Measurements from ENCODE around the gene MMS22L. TPM values are rescaled to one million over a fixed set of nuclear protein-coding genes. Genes with fewer than 3 reads are reported as not detected.

MMS22L gene
- total and polyA plus RNA-seq, 10 of the 15 experiments (the other 5 are each of a cell fraction or from before 2014, with no cell fraction given): 5.0 to 33.9 (median 18.7) TPM

DNA sequence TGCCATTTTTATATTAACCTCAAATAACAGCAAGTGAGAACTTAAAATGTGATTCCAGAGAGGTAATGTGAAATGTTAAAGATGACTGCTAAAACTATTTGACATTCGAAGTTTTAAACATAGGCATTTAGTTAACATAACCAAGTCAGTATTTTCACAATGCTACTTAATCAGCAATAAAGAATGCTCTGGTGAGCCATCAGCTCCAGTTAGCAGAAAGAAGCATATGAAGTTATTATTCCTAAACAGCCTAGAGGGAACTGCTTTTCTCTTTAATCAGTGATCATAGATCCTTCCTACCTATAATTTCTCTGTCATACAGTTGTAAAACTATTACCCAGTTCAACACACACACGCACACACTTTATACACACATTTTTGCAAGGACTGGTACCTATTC is 60.1 kb downstream of the MMS22L start:
- in situ Hi-C loops (cut with MboI): no loop called here
- 97% methylated on average over 2 of the region's 2 CpGs for WGBS (ENCODE audit: insufficient coverage, insufficient replicate concordance, low lambda C conversion rate, missing lambda C conversion rate)

More for the DNA sequence above, 60.1 kb downstream of the MMS22L start:
- 0 out of 4 replicates have a peak, but pooled peaks cover 0 to 2% of the 10 kb centered on the region in 2 experiments for H3K36me3 ChIP-seq (ENCODE audit: control insufficient read depth in 2 of 2, insufficient read depth in 2 of 2, low read length in 1 of 2)
- no peaks in the 10 kb centered on the region for H3K27me3 ChIP-seq (replicated peaks in 1 of 2; ENCODE audit: control insufficient read depth in 2 of 2, insufficient read depth in 2 of 2, low read length in 1 of 2)
- TF ChIP-seq JUND (IDR thresholded peaks at IDR 0.05; ENCODE audit: low read depth, low read length) (no peak), EGR1 (IDR thresholded peaks at IDR 0.05; ENCODE audit: borderline replicate concordance in 1 of 2, low read depth in 2 of 2, low read length in 2 of 2) (no peak), FOS (IDR thresholded peaks at IDR 0.05; ENCODE audit: borderline replicate concordance, extremely low read depth, insufficient read length) (no peak), SIN3A (IDR thresholded peaks at IDR 0.05; ENCODE audit: low read depth, low read length) (no peak), RB1 (IDR thresholded peaks at IDR 0.05; ENCODE audit: borderline replicate concordance) (no peak), RCOR1 (conservative IDR thresholded peaks at IDR 0.05; ENCODE audit: low read depth, low read length) (no peak), IKZF2 (IDR thresholded peaks at IDR 0.05) (no peak), PML (IDR thresholded peaks at IDR 0.05; ENCODE audit: low read length) (no peak), FOXK2 (IDR thresholded peaks at IDR 0.05) (no peak), ZNF384 (IDR thresholded peaks at IDR 0.05; ENCODE audit: borderline replicate concordance, low read depth, low read length) (no peak), RUNX3 (IDR thresholded peaks at IDR 0.05; ENCODE audit: low read length) (no peak), TCF12 (IDR thresholded peaks at IDR 0.05; ENCODE audit: low read depth, low read length) (no peak), GATAD2B (conservative IDR thresholded peaks at IDR 0.05; ENCODE audit: low read depth) (no peak)
- TF ChIP-seq, protein P1, sequence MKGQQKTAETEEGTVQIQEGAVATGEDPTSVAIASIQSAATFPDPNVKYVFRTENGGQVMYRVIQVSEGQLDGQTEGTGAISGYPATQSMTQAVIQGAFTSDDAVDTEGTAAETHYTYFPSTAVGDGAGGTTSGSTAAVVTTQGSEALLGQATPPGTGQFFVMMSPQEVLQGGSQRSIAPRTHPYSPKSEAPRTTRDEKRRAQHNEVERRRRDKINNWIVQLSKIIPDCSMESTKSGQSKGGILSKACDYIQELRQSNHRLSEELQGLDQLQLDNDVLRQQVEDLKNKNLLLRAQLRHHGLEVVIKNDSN (IDR thresholded peaks at IDR 0.05; ENCODE audit: borderline replicate concordance, extremely low read length, insufficient read depth, low read depth, low read length): no peak
- TF ChIP-seq, protein P2, sequence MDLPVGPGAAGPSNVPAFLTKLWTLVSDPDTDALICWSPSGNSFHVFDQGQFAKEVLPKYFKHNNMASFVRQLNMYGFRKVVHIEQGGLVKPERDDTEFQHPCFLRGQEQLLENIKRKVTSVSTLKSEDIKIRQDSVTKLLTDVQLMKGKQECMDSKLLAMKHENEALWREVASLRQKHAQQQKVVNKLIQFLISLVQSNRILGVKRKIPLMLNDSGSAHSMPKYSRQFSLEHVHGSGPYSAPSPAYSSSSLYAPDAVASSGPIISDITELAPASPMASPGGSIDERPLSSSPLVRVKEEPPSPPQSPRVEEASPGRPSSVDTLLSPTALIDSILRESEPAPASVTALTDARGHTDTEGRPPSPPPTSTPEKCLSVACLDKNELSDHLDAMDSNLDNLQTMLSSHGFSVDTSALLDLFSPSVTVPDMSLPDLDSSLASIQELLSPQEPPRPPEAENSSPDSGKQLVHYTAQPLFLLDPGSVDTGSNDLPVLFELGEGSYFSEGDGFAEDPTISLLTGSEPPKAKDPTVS (IDR thresholded peaks at IDR 0.05; ENCODE audit: low read depth, low read length): no peak
- TF ChIP-seq, protein P3, sequence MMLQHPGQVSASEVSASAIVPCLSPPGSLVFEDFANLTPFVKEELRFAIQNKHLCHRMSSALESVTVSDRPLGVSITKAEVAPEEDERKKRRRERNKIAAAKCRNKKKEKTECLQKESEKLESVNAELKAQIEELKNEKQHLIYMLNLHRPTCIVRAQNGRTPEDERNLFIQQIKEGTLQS (IDR thresholded peaks at IDR 0.05; ENCODE audit: borderline replicate concordance, extremely low read depth, low read depth, low read length): no peak
- no peak overlapping the region for H3K4me2 ChIP-seq (ENCODE audit: control insufficient read depth, insufficient read depth)
- RAD21 ChIA-PET (ENCODE audit: unreplicated experiment): no interaction called here
- H3K9ac ChIP-seq (ENCODE audit: control insufficient read depth, insufficient read depth, low read length): no peak overlapping the region
- CTCF ChIA-PET: interaction anchor here (0.8 to 1.4 kb wide), 3 partner anchors 15 to 171 kb away, joined by 3 to 5 read pairs (median 3); no protein-coding TSS in a partner anchor
- FAIRE-seq: peak; percentile 56
- no peak for DNase-seq (ENCODE audit: low read depth, low spot score)
- no peaks in the 10 kb centered on the region for H3K4me1 ChIP-seq (ENCODE audit: control insufficient read depth, insufficient read depth, low read length)
- H2AFZ ChIP-seq (ENCODE audit: control insufficient read depth, low read depth, low read length): no peak overlapping the region
- no peak overlapping the region for H3K4me3 ChIP-seq
- intact Hi-C loops (cut with micrococcal nuclease; ENCODE audit: unreplicated experiment): no loop called here
- H3K9me3 ChIP-seq (replicated peaks; ENCODE audit: control insufficient read depth, insufficient read depth, low read length): no peaks in the 10 kb centered on the region
- SMC1A ChIA-PET (ENCODE audit: uncharacterized antibody, unreplicated experiment): no interaction called here
- H3K27ac ChIP-seq (ENCODE audit: control insufficient read depth, insufficient read depth): no peak overlapping the region
- BruUV-seq (replicated peaks): no TSS peak
- no peak for ATAC-seq
- H3K79me2 ChIP-seq (ENCODE audit: control insufficient read depth, insufficient read depth, low read length): no peaks in the 10 kb centered on the region
- POLR2A ChIA-PET: no interaction called here
- H4K20me1 ChIP-seq (ENCODE audit: control insufficient read depth, insufficient read depth): no peaks in the 10 kb centered on the region
